Endodermal cell (in vitro differentiated cells): Measurements from ENCODE around the gene RNU4-1. TPM values are rescaled to one million over a fixed set of nuclear protein-coding genes. Genes with fewer than 3 reads are reported as not detected.

ENCODE experiments used
- DNase-seq: peaks from one replicate; pipeline ENCODE4 v3.0.0-alpha.2; 2017
- H3K27ac ChIP-seq: 2 replicates; pipeline ENCODE4 v1.5.1; 2013; ENCODE audit warnings: mild to moderate bottlenecking, low read depth, low read length, moderate library complexity
- H3K27me3 ChIP-seq: 2 replicates; pipeline ENCODE4 v1.6.1; 2013; ENCODE audit warnings: mild to moderate bottlenecking, low read length, moderate library complexity; ENCODE audit not compliant: insufficient read depth, control insufficient read depth, poor library complexity, severe bottlenecking
- H3K36me3 ChIP-seq: 2 replicates; pipeline ENCODE4 v1.7.0; 2013; ENCODE audit warnings: mild to moderate bottlenecking, low read length, moderate library complexity; ENCODE audit not compliant: control insufficient read depth, insufficient read depth
- H3K4me1 ChIP-seq: one replicate; pipeline ENCODE4 v1.7.0; 2013; ENCODE audit warnings: low read length; ENCODE audit not compliant: control insufficient read depth, insufficient read depth
- H3K4me3 ChIP-seq: 2 replicates; pipeline ENCODE4 v1.5.1; 2013; ENCODE audit warnings: mild to moderate bottlenecking, low read length, moderate library complexity
- H3K9ac ChIP-seq: 2 replicates; pipeline ENCODE4 v1.6.1; 2013; ENCODE audit warnings: mild to moderate bottlenecking, low read length, moderate library complexity; ENCODE audit not compliant: poor library complexity, severe bottlenecking; ENCODE audit errors: extremely low read depth
- H3K9me3 ChIP-seq: 2 replicates; pipeline ENCODE4 v1.6.1; 2013; ENCODE audit warnings: mild to moderate bottlenecking, low read length, moderate library complexity; ENCODE audit not compliant: control insufficient read depth
- H3K27ac Mint-ChIP-seq: 2 replicates; pipeline ENCODE4 v1.8.0; 2020; ENCODE audit warnings: mixed read lengths
- H3K27me3 Mint-ChIP-seq: 2 replicates; pipeline ENCODE4 v1.8.0; 2021; ENCODE audit warnings: mild to moderate bottlenecking, mixed read lengths; ENCODE audit not compliant: insufficient read depth
- H3K36me3 Mint-ChIP-seq: 2 replicates; pipeline ENCODE4 v1.8.0; 2020; ENCODE audit warnings: low read depth, mixed read lengths
- H3K4me1 Mint-ChIP-seq: 2 replicates; pipeline ENCODE4 v1.8.0; 2020; ENCODE audit warnings: mixed read lengths
- H3K4me3 Mint-ChIP-seq: 2 replicates; pipeline ENCODE4 v1.8.0; 2020; ENCODE audit warnings: mild to moderate bottlenecking, moderate library complexity, mixed read lengths
- H3K9me3 Mint-ChIP-seq: 2 replicates; pipeline ENCODE4 v1.8.0; 2020; ENCODE audit warnings: mild to moderate bottlenecking, mixed read lengths
- WGBS, 2 experiments: methylation state at CpG; one replicate each; pipeline versions ENCODE4 v1.1.5 to v1.1.7; 2013; ENCODE audit warnings: missing lambda C conversion rate in 2 of 2, mixed read lengths in 1 of 2; ENCODE audit not compliant: insufficient coverage in 1 of 2, insufficient read length in 1 of 2; 5-methylcytosine and 5-hydroxymethylcytosine counted together
- total RNA-seq, 2 donors: library from RNA; stranded (reverse); fragmentation: NEBNext Ultra II Directional in 1 of 2; extraction: Animal tissue kit (Norgen Biotek cat#: 25700) in 1 of 2; gene quantifications; 2 replicates in 1 of 2; 3 replicates in 1 of 2; pipeline ENCODE4 v1.2.1, GENCODE V29; 2021
- TF ChIP-seq, protein P1 (sequence below): fragments of 200-600 bp; sonication (generic); conservative IDR thresholded peaks from 2 replicates; pipeline ENCODE4 v1.5.0; 2021; ENCODE audit warnings: antibody characterized with exemption, mild to moderate bottlenecking

Gene RNU4-1
- total RNA-seq, 2 donors from 2014 or later: 4,032 to 4,837 TPM

- peaks cover 8% of the 10 kb centered on the region for H3K27me3 Mint-ChIP-seq
Measured at GRCh38 chr12:120332041-120332440, 39.0 kb upstream of the RNU4-1 start.

GRCh38 chr12:120331390-120331789 is 38.4 kb upstream of the RNU4-1 start:
- WGBS, 2 experiments: 88% methylated on average over 2 of the region's 3 CpGs; no CpG with 5 or more reads in 1 of the 2 experiments
- Histone ChIP-seq H3K27ac (no peak overlapping the region), H3K9ac (no peak overlapping the region), H3K4me3 (no peak overlapping the region), H3K36me3 (no peaks in the 10 kb centered on the region), H3K9me3 (peaks cover 8% of the 10 kb centered on the region), H3K4me1 (no peaks in the 10 kb centered on the region), H3K27me3 (no peaks in the 10 kb centered on the region)
- peaks cover 9% of the 10 kb centered on the region for H3K9me3 Mint-ChIP-seq
- H3K27ac Mint-ChIP-seq: no peak overlapping the region
- TF ChIP-seq, protein P1, sequence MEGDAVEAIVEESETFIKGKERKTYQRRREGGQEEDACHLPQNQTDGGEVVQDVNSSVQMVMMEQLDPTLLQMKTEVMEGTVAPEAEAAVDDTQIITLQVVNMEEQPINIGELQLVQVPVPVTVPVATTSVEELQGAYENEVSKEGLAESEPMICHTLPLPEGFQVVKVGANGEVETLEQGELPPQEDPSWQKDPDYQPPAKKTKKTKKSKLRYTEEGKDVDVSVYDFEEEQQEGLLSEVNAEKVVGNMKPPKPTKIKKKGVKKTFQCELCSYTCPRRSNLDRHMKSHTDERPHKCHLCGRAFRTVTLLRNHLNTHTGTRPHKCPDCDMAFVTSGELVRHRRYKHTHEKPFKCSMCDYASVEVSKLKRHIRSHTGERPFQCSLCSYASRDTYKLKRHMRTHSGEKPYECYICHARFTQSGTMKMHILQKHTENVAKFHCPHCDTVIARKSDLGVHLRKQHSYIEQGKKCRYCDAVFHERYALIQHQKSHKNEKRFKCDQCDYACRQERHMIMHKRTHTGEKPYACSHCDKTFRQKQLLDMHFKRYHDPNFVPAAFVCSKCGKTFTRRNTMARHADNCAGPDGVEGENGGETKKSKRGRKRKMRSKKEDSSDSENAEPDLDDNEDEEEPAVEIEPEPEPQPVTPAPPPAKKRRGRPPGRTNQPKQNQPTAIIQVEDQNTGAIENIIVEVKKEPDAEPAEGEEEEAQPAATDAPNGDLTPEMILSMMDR: no peak
- H3K4me3 Mint-ChIP-seq: no peak overlapping the region
- DNase-seq: no peak
- no peaks in the 10 kb centered on the region for H3K36me3 Mint-ChIP-seq
- H3K4me1 Mint-ChIP-seq: no peaks in the 10 kb centered on the region
- peaks cover 8% of the 10 kb centered on the region for H3K27me3 Mint-ChIP-seq

More at GRCh38 chr12:120332041-120332440, 39.0 kb upstream of the RNU4-1 start:
- Histone ChIP-seq H3K27me3 (no peaks in the 10 kb centered on the region), H3K4me1 (no peaks in the 10 kb centered on the region), H3K4me3 (no peak overlapping the region), H3K36me3 (no peaks in the 10 kb centered on the region), H3K9me3 (peaks cover 15% of the 10 kb centered on the region), H3K9ac (no peak overlapping the region), H3K27ac (no peak overlapping the region)
- Mint-ChIP-seq H3K27ac (no peak overlapping the region), H3K4me3 (no peak overlapping the region), H3K9me3 (peaks cover 16% of the 10 kb centered on the region), H3K4me1 (no peaks in the 10 kb centered on the region), H3K36me3 (no peaks in the 10 kb centered on the region)
- no peak for DNase-seq
- TF ChIP-seq, protein P1: no peak
- WGBS, 2 experiments: 89% methylated on average over 4 to 5 of the region's 5 CpGs

DNA sequence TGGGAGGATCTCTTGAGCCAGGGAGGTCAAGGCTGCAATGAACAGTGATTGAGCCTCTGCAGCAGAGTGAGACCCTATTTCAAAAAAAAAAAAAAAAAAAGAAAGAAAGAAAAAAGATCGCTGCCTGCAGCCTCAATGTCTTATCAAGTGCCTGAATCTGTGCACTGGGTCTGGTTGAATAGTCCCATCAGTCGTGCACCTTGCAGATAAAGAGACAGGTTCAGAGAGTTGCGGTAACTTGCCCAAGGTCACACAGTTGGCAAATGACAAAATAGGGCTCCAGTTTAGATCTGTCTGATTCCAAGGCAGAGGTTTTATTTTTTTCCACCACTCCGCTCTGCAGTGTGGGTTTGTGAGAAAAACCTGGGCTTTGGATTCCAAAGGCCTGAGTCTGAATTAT is 35.2 kb upstream of the RNU4-1 start:
- H3K27me3 ChIP-seq: no peaks in the 10 kb centered on the region
- no peak overlapping the region for H3K27ac ChIP-seq
- H3K36me3 ChIP-seq: no peaks in the 10 kb centered on the region
- peaks cover 4% of the 10 kb centered on the region for H3K4me1 Mint-ChIP-seq
- TF ChIP-seq, protein P1: no peak
- H3K4me3 Mint-ChIP-seq: no peak overlapping the region
- no peaks in the 10 kb centered on the region for H3K36me3 Mint-ChIP-seq
- 84 to 85% methylated on average over 2 to 4 of the region's 4 CpGs for WGBS, 2 experiments
- no peak overlapping the region for H3K27ac Mint-ChIP-seq
- no peak overlapping the region for H3K4me3 ChIP-seq
- DNase-seq: no peak
- no peaks in the 10 kb centered on the region for H3K9me3 Mint-ChIP-seq
- H3K27me3 Mint-ChIP-seq: peaks cover 22% of the 10 kb centered on the region
- H3K9ac ChIP-seq: no peak overlapping the region
- no peaks in the 10 kb centered on the region for H3K9me3 ChIP-seq
- no peaks in the 10 kb centered on the region for H3K4me1 ChIP-seq
